ENCODE data around the gene METTL21C.
A peak's percentile ranks its signal among the peaks of the same experiment; 100 is the strongest.

Gene METTL21C

DNA sequence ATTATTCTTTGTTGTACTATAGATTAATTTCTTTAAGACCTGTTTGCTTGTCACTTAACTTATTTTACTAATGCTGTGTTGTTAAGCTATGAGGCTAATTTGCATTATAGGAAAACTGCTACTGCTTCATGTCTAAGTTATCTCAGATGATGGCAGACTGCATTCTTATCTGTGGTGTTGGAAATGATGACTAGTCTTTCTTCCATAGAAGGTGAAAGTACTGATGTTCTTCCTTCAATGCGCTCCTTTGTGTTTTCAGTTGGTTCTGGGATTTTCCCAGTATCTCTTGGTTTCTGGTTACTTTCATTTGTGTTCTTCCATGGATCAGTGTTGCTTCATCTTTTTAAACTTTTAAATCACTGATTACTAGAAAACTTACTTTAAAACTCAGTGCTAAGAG, 51.2 kb downstream of the METTL21C start:
- Histone ChIP-seq H2BK15ac (ENCODE audit: low read depth, poor library complexity, severe bottlenecking) (no peak overlapping the region), H3K9ac (ENCODE audit: low read length) (no peak overlapping the region), H2AK5ac (ENCODE audit: low read length, severe bottlenecking) (no peak overlapping the region), H3K14ac (ENCODE audit: low read length in 2 of 2) (no peak overlapping the region), H4K91ac (ENCODE audit: low read length) (no peak overlapping the region), H3K4me1 (ENCODE audit: control insufficient read depth, insufficient read depth, low read depth, low read length) (no peaks in the 10 kb centered on the region), H3K18ac (ENCODE audit: low read depth in 1 of 2, low read length in 2 of 2) (no peak overlapping the region), H3K79me1 (replicated peaks; ENCODE audit: low read length, poor library complexity, severe bottlenecking) (peaks cover 13% of the 10 kb centered on the region), H3K4me3 (ENCODE audit: insufficient read depth in 1 of 2, low read depth in 1 of 2, low read length in 2 of 2) (no peak overlapping the region), H3K27ac (ENCODE audit: low read length, poor library complexity, severe bottlenecking) (no peak overlapping the region), H2BK5ac (ENCODE audit: low read depth, low read length, poor library complexity, severe bottlenecking) (no peak overlapping the region), H3K4me2 (ENCODE audit: low read length, poor library complexity, severe bottlenecking) (no peak overlapping the region), H2BK12ac (ENCODE audit: low read length in 2 of 2) (no peak overlapping the region), H3K9me3 (ENCODE audit: control insufficient read depth, low read length) (no peaks in the 10 kb centered on the region), H2BK120ac (ENCODE audit: low read depth, low read length) (no peak overlapping the region), H2AFZ (ENCODE audit: low read depth, low read length) (no peak overlapping the region), H3K23ac (ENCODE audit: low read length in 2 of 2) (no peak overlapping the region), H4K8ac (ENCODE audit: low read length) (no peak overlapping the region), H3K27me3 (ENCODE audit: control insufficient read depth in 1 of 2, insufficient read depth in 1 of 2, low read length in 2 of 2) (no peaks in the 10 kb centered on the region), H3K4ac (ENCODE audit: low read depth in 1 of 2, low read length in 2 of 2) (no peak overlapping the region), H3K36me3 (ENCODE audit: control insufficient read depth in 1 of 2, insufficient read depth in 2 of 2, low read depth in 1 of 2, low read length in 2 of 2) (peaks cover 17 to 98% of the 10 kb centered on the region in 2 experiments)
- DNase-seq: no peak
- WGBS: no CpG with 5 or more reads among the region's 1 CpG

DNA sequence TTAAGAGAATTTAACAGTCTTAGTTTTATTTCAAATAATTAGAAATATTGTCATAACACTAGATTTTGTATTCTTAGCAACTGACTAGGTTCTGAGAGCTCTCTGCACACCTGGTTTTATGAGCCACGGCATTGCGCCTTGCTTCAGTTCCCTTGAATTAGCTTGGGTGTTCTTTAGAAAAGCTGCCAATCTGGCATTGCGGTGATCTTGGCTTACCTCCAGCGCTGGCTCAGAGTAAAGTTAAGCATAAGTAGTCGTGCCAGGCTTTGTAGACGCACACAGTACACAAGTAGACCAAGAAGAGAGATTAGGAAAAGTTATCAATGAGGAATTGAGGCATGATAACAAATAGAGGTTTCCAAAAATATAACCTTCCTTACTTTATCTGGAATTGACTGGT, 52.4 kb downstream of the METTL21C start:
- Histone ChIP-seq H3K27ac (ENCODE audit: low read length, poor library complexity, severe bottlenecking) (no peak overlapping the region), H3K4me3 (ENCODE audit: insufficient read depth in 1 of 2, low read depth in 1 of 2, low read length in 2 of 2) (no peak overlapping the region), H3K9me3 (ENCODE audit: control insufficient read depth, low read length) (no peaks in the 10 kb centered on the region), H3K27me3 (ENCODE audit: control insufficient read depth in 1 of 2, insufficient read depth in 1 of 2, low read length in 2 of 2) (no peaks in the 10 kb centered on the region), H2AK5ac (ENCODE audit: low read length, severe bottlenecking) (no peak overlapping the region), H3K4me1 (ENCODE audit: control insufficient read depth, insufficient read depth, low read depth, low read length) (no peaks in the 10 kb centered on the region), H2BK5ac (ENCODE audit: low read depth, low read length, poor library complexity, severe bottlenecking) (no peak overlapping the region), H4K8ac (ENCODE audit: low read length) (no peak overlapping the region), H3K4me2 (ENCODE audit: low read length, poor library complexity, severe bottlenecking) (no peak overlapping the region), H4K91ac (ENCODE audit: low read length) (no peak overlapping the region), H3K36me3 (ENCODE audit: control insufficient read depth in 1 of 2, insufficient read depth in 2 of 2, low read depth in 1 of 2, low read length in 2 of 2) (peaks cover 16 to 98% of the 10 kb centered on the region in 2 experiments), H3K14ac (ENCODE audit: low read length in 2 of 2) (no peak overlapping the region), H2BK15ac (ENCODE audit: low read depth, poor library complexity, severe bottlenecking) (no peak overlapping the region), H2BK120ac (ENCODE audit: low read depth, low read length) (no peak overlapping the region), H3K9ac (ENCODE audit: low read length) (no peak overlapping the region), H3K79me1 (replicated peaks; ENCODE audit: low read length, poor library complexity, severe bottlenecking) (peaks cover 15% of the 10 kb centered on the region), H3K18ac (ENCODE audit: low read depth in 1 of 2, low read length in 2 of 2) (peak overlapping the region in 1 of 2 experiments; percentile 24), H3K23ac (ENCODE audit: low read length in 2 of 2) (no peak overlapping the region), H2BK12ac (ENCODE audit: low read length in 2 of 2) (no peak overlapping the region), H2AFZ (ENCODE audit: low read depth, low read length) (no peak overlapping the region), H3K4ac (ENCODE audit: low read depth in 1 of 2, low read length in 2 of 2) (no peak overlapping the region)
- no peak for DNase-seq
- WGBS: 98% methylated on average over 6 of the region's 6 CpGs

DNA sequence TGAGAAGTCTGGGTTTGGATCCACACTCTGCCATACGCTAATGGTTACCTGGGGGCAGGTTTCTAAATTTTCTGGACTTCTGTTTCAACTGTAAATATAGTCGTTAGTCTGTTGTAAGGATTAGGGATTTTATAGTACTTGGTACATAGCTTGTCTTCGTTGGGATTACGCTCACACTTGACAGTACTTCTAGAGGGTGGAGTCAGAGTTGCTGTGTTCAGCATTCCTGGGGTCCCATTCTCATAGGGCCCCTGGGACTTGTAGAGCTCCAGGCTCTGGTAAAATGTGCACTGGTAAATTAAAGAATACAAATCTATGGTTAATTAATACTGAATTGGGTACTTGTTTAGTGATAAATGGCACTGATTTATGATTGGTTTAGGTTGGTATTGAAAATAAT, 52.8 kb downstream of the METTL21C start:
- H3K4me3 ChIP-seq (ENCODE audit: insufficient read depth in 1 of 2, low read depth in 1 of 2, low read length in 2 of 2): no peak overlapping the region
- no peak overlapping the region for H3K4me2 ChIP-seq (ENCODE audit: low read length, poor library complexity, severe bottlenecking)
- H3K4me1 ChIP-seq (ENCODE audit: control insufficient read depth, insufficient read depth, low read depth, low read length): no peaks in the 10 kb centered on the region
- H2AFZ ChIP-seq (ENCODE audit: low read depth, low read length): no peak overlapping the region
- H3K18ac ChIP-seq (ENCODE audit: low read depth in 1 of 2, low read length in 2 of 2): no peak overlapping the region
- H3K27me3 ChIP-seq (ENCODE audit: control insufficient read depth in 1 of 2, insufficient read depth in 1 of 2, low read length in 2 of 2): no peaks in the 10 kb centered on the region
- H2BK15ac ChIP-seq (ENCODE audit: low read depth, poor library complexity, severe bottlenecking): no peak overlapping the region
- H3K36me3 ChIP-seq (ENCODE audit: control insufficient read depth in 1 of 2, insufficient read depth in 2 of 2, low read depth in 1 of 2, low read length in 2 of 2): peaks cover 15 to 98% of the 10 kb centered on the region in 2 experiments
- no peak for DNase-seq
- no peak overlapping the region for H3K9ac ChIP-seq (ENCODE audit: low read length)
- no peak overlapping the region for H4K8ac ChIP-seq (ENCODE audit: low read length)
- H3K4ac ChIP-seq (ENCODE audit: low read depth in 1 of 2, low read length in 2 of 2): no peak overlapping the region
- WGBS: 77% methylated on average over 4 of the region's 4 CpGs
- H2BK120ac ChIP-seq (ENCODE audit: low read depth, low read length): no peak overlapping the region
- no peak overlapping the region for H3K23ac ChIP-seq (ENCODE audit: low read length in 2 of 2)
- H2BK12ac ChIP-seq (ENCODE audit: low read length in 2 of 2): no peak overlapping the region
- no peak overlapping the region for H4K91ac ChIP-seq (ENCODE audit: low read length)
- no peaks in the 10 kb centered on the region for H3K9me3 ChIP-seq (ENCODE audit: control insufficient read depth, low read length)
- H3K27ac ChIP-seq (ENCODE audit: low read length, poor library complexity, severe bottlenecking): no peak overlapping the region
- H2BK5ac ChIP-seq (ENCODE audit: low read depth, low read length, poor library complexity, severe bottlenecking): no peak overlapping the region
- peaks cover 15% of the 10 kb centered on the region for H3K79me1 ChIP-seq (replicated peaks; ENCODE audit: low read length, poor library complexity, severe bottlenecking)
- no peak overlapping the region for H2AK5ac ChIP-seq (ENCODE audit: low read length, severe bottlenecking)
- H3K14ac ChIP-seq (ENCODE audit: low read length in 2 of 2): no peak overlapping the region

DNA sequence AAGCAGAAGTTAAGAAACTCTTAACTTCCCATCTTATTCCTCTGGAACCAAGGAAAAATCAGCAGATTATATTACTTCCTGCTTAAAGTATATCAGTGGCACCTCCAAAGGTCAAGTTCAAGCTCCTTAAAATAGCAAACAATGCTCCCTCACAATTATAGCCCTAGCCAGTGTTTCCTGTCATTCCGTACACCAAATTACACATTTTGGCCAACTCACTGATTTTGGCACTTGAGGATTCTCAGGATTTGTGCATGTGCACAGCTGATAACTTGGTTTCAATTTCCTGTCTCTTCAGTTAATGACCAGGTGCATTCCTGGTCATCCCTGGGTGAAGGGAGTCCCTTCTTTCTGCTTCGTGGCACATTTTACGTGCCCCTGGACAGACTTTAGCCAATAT, 56.1 kb downstream of the METTL21C start:
- H3K27me3 ChIP-seq (ENCODE audit: control insufficient read depth in 1 of 2, insufficient read depth in 1 of 2, low read length in 2 of 2): no peaks in the 10 kb centered on the region

More for the DNA sequence above, 56.1 kb downstream of the METTL21C start:
- Histone ChIP-seq H4K8ac (ENCODE audit: low read length) (no peak overlapping the region), H3K4me3 (ENCODE audit: insufficient read depth in 1 of 2, low read depth in 1 of 2, low read length in 2 of 2) (no peak overlapping the region), H2BK12ac (ENCODE audit: low read length in 2 of 2) (no peak overlapping the region), H3K27ac (ENCODE audit: low read length, poor library complexity, severe bottlenecking) (no peak overlapping the region), H3K36me3 (ENCODE audit: control insufficient read depth in 1 of 2, insufficient read depth in 2 of 2, low read depth in 1 of 2, low read length in 2 of 2) (peaks cover 19 to 98% of the 10 kb centered on the region in 2 experiments), H3K14ac (ENCODE audit: low read length in 2 of 2) (no peak overlapping the region), H2AFZ (ENCODE audit: low read depth, low read length) (no peak overlapping the region), H3K18ac (ENCODE audit: low read depth in 1 of 2, low read length in 2 of 2) (no peak overlapping the region), H3K79me1 (replicated peaks; ENCODE audit: low read length, poor library complexity, severe bottlenecking) (peaks cover 22% of the 10 kb centered on the region), H3K4me2 (ENCODE audit: low read length, poor library complexity, severe bottlenecking) (no peak overlapping the region), H3K9me3 (ENCODE audit: control insufficient read depth, low read length) (no peaks in the 10 kb centered on the region), H2BK5ac (ENCODE audit: low read depth, low read length, poor library complexity, severe bottlenecking) (no peak overlapping the region), H2BK120ac (ENCODE audit: low read depth, low read length) (no peak overlapping the region), H2BK15ac (ENCODE audit: low read depth, poor library complexity, severe bottlenecking) (no peak overlapping the region), H4K91ac (ENCODE audit: low read length) (no peak overlapping the region), H3K4me1 (ENCODE audit: control insufficient read depth, insufficient read depth, low read depth, low read length) (no peaks in the 10 kb centered on the region), H3K23ac (ENCODE audit: low read length in 2 of 2) (no peak overlapping the region), H3K4ac (ENCODE audit: low read depth in 1 of 2, low read length in 2 of 2) (no peak overlapping the region), H3K9ac (ENCODE audit: low read length) (no peak overlapping the region), H2AK5ac (ENCODE audit: low read length, severe bottlenecking) (no peak overlapping the region)
- WGBS: 93% methylated on average over 3 of the region's 3 CpGs
- DNase-seq: no peak
